HG03520 (cell line): ENCODE measurements around the gene LRRC7.

Experiments
- ATAC-seq: cut with Tn5 transposase; IDR thresholded peaks from one replicate; pipeline ENCODE4 v1.9.1; 2021; ENCODE audit warnings: mild to moderate bottlenecking, moderate library complexity; ENCODE audit not compliant: unreplicated experiment

The LRRC7 gene

GRCh38 chr1:69587391-69587790, 19.7 kb downstream of the LRRC7 start:
- ATAC-seq, result no peak

GRCh38 chr1:69589799-69590198, 22.1 kb downstream of the LRRC7 start:
- ATAC-seq, result no peak

GRCh38 chr1:69592341-69592740, 24.6 kb downstream of the LRRC7 start:
- no peak for ATAC-seq

GRCh38 chr1:69595486-69595885, 27.8 kb downstream of the LRRC7 start:
- no peak for ATAC-seq

DNA sequence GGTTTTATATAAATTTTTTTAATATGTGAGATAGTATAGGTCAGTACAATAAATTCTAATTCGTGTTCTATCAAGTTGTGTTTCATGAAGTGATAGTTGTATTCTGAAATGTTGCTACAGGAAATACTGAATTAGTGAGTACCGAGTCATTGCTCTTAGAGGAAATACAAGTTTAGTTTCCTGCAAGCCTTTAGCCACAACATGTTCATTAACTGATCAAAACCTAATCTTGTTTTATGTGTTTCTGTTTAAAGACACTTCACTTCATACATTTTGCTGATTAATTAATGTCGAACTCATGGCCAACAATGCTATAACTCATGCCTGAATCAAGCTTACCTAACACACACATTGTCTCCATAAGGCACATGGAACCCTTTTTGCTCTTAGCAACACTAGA, 43.6 kb downstream of the LRRC7 start:
- ATAC-seq, result no peak

DNA sequence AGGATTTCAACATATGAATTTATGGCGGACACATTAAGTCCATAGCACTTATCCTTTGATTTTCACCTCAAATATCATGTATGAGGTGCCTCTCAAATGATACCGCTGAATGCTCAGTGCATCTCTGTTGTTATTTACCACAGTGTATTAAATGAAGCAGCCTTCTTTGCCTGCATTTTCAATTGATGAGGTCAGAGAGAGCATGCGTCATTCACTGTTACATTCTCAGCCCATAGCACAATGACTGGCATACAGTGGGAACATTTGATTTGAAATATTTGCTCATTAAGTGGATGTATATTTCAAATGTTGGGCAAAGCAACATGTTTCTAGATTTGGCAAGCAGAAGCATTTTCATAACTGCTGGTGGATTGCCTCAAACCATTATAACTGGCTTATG, 45.7 kb downstream of the LRRC7 start:
- no peak for ATAC-seq

- ATAC-seq, result no peak
These were observed 71.0 kb downstream of the LRRC7 start for GRCh38 chr1:69638673-69639072.

GRCh38 chr1:69639159-69639558, 71.4 kb downstream of the LRRC7 start:
- ATAC-seq, result no peak

- no peak for ATAC-seq
These were observed 75.5 kb downstream of the LRRC7 start for GRCh38 chr1:69643266-69643665.

DNA sequence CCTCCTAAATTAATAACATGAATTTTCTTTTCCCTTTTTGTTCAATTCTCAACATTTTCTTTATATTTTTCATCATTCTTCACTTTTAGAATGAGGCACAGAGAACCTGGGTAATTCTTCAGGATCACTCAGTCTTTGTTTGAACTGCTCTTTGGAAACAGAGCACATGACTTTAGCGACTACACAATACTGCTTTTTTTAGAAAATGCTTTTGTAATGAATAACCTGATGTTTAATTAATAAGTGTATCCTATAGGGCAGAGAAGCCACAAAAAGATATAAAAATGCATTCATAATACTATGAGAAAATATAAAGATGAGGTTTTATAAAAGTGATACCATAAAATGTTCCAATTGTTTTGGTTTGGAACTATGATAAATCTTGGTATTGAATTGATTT, 77.8 kb downstream of the LRRC7 start:
- no peak for ATAC-seq

GRCh38 chr1:69648486-69648885, 80.8 kb downstream of the LRRC7 start:
- no peak for ATAC-seq

- no peak for ATAC-seq
These were observed 81.8 kb downstream of the LRRC7 start for GRCh38 chr1:69649383-69649990.

DNA sequence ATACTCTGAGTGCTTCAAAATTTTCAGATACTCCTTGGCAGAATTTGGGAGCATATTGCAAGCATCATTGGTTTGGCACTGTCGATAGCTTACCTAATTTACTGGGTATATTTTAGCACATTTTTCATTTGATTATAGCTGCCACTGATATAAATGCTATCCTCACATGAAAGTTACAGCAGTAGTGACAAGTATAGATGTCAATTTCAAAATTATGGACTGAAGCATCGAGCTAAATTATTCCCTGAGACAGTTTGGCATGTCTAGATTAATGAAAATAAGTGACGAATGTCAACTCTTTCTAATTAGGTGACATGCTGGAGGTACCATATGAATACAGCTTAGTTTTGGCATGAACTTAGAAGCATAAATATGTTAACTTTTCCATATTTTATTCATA, 83.1 kb downstream of the LRRC7 start:
- no peak for ATAC-seq

DNA sequence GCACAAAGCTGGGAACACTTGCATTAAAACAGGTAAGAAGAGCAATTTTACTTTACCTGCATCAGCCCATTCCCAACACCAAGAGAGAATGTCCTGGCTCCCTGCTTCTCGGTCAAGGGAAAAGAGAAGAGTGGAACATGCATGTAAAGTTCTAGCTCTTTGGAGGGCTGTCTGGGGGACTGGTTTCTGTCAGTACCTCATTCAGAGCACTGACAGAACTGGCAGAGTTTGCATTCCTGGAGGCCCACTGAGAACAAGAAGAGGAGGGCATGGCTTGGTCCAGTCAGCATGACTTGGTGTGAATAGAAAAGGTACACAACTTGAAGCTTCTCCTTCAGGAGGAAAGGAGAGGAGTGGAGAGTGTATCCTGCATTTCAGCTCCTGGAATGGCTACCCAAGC, 83.9 kb downstream of the LRRC7 start:
- no peak for ATAC-seq

GRCh38 chr1:69657971-69658370, 90.2 kb downstream of the LRRC7 start:
- ATAC-seq, result no peak

DNA sequence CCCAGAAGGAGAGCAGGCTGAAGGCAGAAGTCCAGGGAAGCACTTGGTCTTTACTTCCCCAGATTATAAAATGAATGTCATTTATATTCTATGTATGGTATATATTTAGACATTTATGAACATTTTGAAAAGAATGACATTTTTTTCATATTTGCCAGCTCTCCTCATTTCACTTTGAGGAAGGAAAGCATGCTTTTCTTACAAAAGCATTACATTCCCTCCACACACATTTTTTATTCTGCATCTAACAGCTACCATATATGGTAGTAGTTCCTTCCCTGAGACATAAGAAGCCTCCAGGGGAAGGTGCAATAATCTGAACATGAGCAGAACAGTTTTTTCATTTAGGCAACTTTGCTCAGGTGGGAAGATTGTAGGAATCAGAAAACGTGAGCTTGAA, 94.0 kb downstream of the LRRC7 start:
- no peak for ATAC-seq

GRCh38 chr1:69662321-69662720, 94.6 kb downstream of the LRRC7 start:
- ATAC-seq, result no peak

GRCh38 chr1:69671363-69672010, 103.8 kb downstream of the LRRC7 start:
- ATAC-seq, result no peak

GRCh38 chr1:69673321-69673720, 105.6 kb downstream of the LRRC7 start:
- no peak for ATAC-seq

DNA sequence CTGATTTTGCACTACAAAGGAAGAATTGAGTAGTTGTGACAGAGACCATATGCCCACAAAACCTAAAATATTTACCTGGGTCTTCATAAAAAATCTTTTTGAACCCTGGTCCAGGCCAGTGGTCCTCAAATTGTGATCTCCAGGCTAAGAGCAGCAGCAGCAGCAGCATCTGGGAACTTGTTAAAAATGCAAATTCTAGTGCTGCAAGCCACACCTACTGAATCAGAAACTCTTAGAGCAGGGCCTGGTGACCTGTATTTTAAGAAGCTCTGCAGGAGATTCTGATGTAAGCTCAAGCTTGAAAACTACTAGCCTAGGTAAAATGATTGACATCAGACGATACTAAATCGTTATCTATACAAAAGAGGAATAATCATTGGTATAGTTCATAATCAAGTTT, 112.2 kb downstream of the LRRC7 start:
- no peak for ATAC-seq

DNA sequence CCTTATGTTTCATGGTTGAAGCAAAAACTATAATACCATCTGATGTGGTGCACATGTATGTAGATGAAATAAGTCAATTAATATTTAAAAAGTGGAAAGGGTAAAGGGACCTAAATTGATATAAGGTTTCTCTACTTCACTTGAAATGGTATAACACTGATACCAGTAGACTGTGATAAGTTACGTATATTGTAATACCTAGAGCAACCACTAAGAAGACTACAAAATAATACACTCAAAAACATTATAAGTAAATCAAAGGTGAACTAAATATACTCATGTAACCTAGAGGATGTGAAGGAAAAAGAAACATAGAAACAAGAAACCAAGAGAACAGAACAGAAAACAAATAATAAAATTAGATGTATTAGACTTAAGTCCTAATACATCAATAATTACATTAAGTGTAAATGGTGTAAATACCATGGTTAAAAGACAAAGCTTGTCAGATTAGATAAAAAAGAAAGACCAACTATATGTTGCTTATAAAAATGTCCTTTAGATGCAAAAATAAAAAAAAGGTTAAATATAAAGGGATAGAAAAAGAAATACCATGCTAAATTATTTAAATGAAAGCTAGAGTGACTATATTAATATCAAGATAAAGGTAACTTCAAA, 118.8 kb downstream of the LRRC7 start:
- no peak for ATAC-seq

- no peak for ATAC-seq
These were observed 120.5 kb downstream of the LRRC7 start for GRCh38 chr1:69688193-69688592.

DNA sequence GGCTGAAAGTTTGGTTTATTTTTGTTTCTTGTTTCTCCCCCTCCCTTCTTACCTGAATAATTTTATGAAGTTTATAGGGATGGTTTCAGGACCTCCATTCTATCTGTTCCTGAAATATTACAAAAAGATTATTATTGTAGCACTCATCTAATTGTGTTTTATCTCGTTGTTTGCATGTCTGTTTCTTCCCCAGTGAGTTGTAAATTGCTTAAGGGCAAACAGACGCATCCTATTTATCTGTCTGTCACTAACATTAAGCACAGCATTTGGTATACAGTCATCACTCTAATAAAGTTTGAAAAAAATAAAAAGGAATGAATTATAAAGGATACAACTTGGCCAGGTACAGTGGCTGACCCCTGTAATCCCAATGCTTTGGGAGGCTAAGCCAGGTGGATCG, 123.5 kb downstream of the LRRC7 start:
- ATAC-seq, result no peak
